ENCODE results near the gene VPS13D.

Gene VPS13D

GRCh38 chr1:12369258-12369657 lies 139.4 kb downstream of the VPS13D start:
- H3K36me3 ChIP-seq (ENCODE audit: control insufficient read depth, low read length) = peaks cover 17% of the 10 kb centered on the region
- no peak overlapping the region for H3K27ac ChIP-seq (ENCODE audit: low read depth, low read length)
- H3K9me2 ChIP-seq (replicated peaks; ENCODE audit: control insufficient read depth, low read length) = no peaks in the 10 kb centered on the region
- H3K4me2 ChIP-seq (ENCODE audit: low read length) = no peak overlapping the region
- H3K4me1 ChIP-seq (ENCODE audit: control insufficient read depth, low read length) = no peaks in the 10 kb centered on the region
- no peaks in the 10 kb centered on the region for H3F3A ChIP-seq (ENCODE audit: control insufficient read depth, insufficient read depth)
- no peaks in the 10 kb centered on the region for H3K79me2 ChIP-seq (ENCODE audit: control insufficient read depth, low read length)
- no peaks in the 10 kb centered on the region for H4K20me1 ChIP-seq (ENCODE audit: control insufficient read depth, insufficient read depth, low read depth, low read length)
- H3K27me3 ChIP-seq (ENCODE audit: control insufficient read depth, low read length) = no peaks in the 10 kb centered on the region
- TF ChIP-seq CTCF (IDR thresholded peaks at IDR 0.05; ENCODE audit: low read depth, low read length, poor library complexity, severe bottlenecking) = no peak
- TF ChIP-seq EZH2phosphoT487 (IDR thresholded peaks at IDR 0.05; ENCODE audit: borderline replicate concordance, low read length) = no peak
- no peak overlapping the region for H3K4me3 ChIP-seq (ENCODE audit: low read length)
- H3K9me3 ChIP-seq (ENCODE audit: control insufficient read depth, insufficient read depth, low read length) = no peaks in the 10 kb centered on the region

GRCh38 chr1:12370333-12370975 lies 140.6 kb downstream of the VPS13D start:
- Histone ChIP-seq H3K27ac (ENCODE audit: low read depth, low read length) (no peak overlapping the region), H3K4me1 (ENCODE audit: control insufficient read depth, low read length) (no peaks in the 10 kb centered on the region), H3F3A (ENCODE audit: control insufficient read depth, insufficient read depth) (no peaks in the 10 kb centered on the region), H3K36me3 (ENCODE audit: control insufficient read depth, low read length) (peaks cover 14% of the 10 kb centered on the region), H3K4me2 (ENCODE audit: low read length) (no peak overlapping the region), H3K9me2 (replicated peaks; ENCODE audit: control insufficient read depth, low read length) (no peaks in the 10 kb centered on the region), H3K27me3 (ENCODE audit: control insufficient read depth, low read length) (no peaks in the 10 kb centered on the region), H3K9me3 (ENCODE audit: control insufficient read depth, insufficient read depth, low read length) (no peaks in the 10 kb centered on the region), H3K79me2 (ENCODE audit: control insufficient read depth, low read length) (no peaks in the 10 kb centered on the region), H4K20me1 (ENCODE audit: control insufficient read depth, insufficient read depth, low read depth, low read length) (no peaks in the 10 kb centered on the region), H3K4me3 (ENCODE audit: low read length) (no peak overlapping the region)
- TF ChIP-seq EZH2phosphoT487 (IDR thresholded peaks at IDR 0.05; ENCODE audit: borderline replicate concordance, low read length) (no peak), CTCF (IDR thresholded peaks at IDR 0.05; ENCODE audit: low read depth, low read length, poor library complexity, severe bottlenecking) (no peak)

- no peaks in the 10 kb centered on the region for H3F3A ChIP-seq (ENCODE audit: control insufficient read depth, insufficient read depth)
- no peak overlapping the region for H3K4me2 ChIP-seq (ENCODE audit: low read length)
- H3K27me3 ChIP-seq (ENCODE audit: control insufficient read depth, low read length) = no peaks in the 10 kb centered on the region
- H3K9me2 ChIP-seq (replicated peaks; ENCODE audit: control insufficient read depth, low read length) = no peaks in the 10 kb centered on the region
- no peaks in the 10 kb centered on the region for H3K4me1 ChIP-seq (ENCODE audit: control insufficient read depth, low read length)
- no peak overlapping the region for H3K27ac ChIP-seq (ENCODE audit: low read depth, low read length)
- no peak overlapping the region for H3K4me3 ChIP-seq (ENCODE audit: low read length)
- TF ChIP-seq EZH2phosphoT487 (IDR thresholded peaks at IDR 0.05; ENCODE audit: borderline replicate concordance, low read length) = no peak
- TF ChIP-seq CTCF (IDR thresholded peaks at IDR 0.05; ENCODE audit: low read depth, low read length, poor library complexity, severe bottlenecking) = no peak
- no peaks in the 10 kb centered on the region for H3K9me3 ChIP-seq (ENCODE audit: control insufficient read depth, insufficient read depth, low read length)
- peaks cover 14% of the 10 kb centered on the region for H3K36me3 ChIP-seq (ENCODE audit: control insufficient read depth, low read length)
- H4K20me1 ChIP-seq (ENCODE audit: control insufficient read depth, insufficient read depth, low read depth, low read length) = no peaks in the 10 kb centered on the region
- no peaks in the 10 kb centered on the region for H3K79me2 ChIP-seq (ENCODE audit: control insufficient read depth, low read length)
Observed at GRCh38 chr1:12371053-12371452, 141.2 kb downstream of the VPS13D start.

All from DOHH2 (cell line).